ENCODE results near the gene CCDC33.

Gene CCDC33

GRCh38 chr15:74225928-74226327 is 10.2 kb upstream of the CCDC33 start:
- no peak for DNase-seq (ENCODE audit: low read depth in 1 of 2, low spot score in 1 of 2)
- Histone ChIP-seq H3K27me3 (ENCODE audit: insufficient read depth, poor library complexity, severe bottlenecking) (peaks cover 6% of the 10 kb centered on the region), H3K27ac (replicated peaks) (no peak overlapping the region), H3K4me3 (replicated peaks; ENCODE audit: insufficient read depth, low read length) (no peak overlapping the region)
- TF ChIP-seq, protein P1, sequence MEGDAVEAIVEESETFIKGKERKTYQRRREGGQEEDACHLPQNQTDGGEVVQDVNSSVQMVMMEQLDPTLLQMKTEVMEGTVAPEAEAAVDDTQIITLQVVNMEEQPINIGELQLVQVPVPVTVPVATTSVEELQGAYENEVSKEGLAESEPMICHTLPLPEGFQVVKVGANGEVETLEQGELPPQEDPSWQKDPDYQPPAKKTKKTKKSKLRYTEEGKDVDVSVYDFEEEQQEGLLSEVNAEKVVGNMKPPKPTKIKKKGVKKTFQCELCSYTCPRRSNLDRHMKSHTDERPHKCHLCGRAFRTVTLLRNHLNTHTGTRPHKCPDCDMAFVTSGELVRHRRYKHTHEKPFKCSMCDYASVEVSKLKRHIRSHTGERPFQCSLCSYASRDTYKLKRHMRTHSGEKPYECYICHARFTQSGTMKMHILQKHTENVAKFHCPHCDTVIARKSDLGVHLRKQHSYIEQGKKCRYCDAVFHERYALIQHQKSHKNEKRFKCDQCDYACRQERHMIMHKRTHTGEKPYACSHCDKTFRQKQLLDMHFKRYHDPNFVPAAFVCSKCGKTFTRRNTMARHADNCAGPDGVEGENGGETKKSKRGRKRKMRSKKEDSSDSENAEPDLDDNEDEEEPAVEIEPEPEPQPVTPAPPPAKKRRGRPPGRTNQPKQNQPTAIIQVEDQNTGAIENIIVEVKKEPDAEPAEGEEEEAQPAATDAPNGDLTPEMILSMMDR (IDR thresholded peaks at IDR 0.05; ENCODE audit: insufficient read depth, low read length): no peak
- TF ChIP-seq REST (IDR thresholded peaks at IDR 0.05; ENCODE audit: insufficient replicate concordance, low read depth) (no peak), GABPA (IDR thresholded peaks at IDR 0.05; ENCODE audit: low read depth) (no peak), POLR2AphosphoS5 (IDR thresholded peaks at IDR 0.05; ENCODE audit: low read depth) (no peak), SPI1 (IDR thresholded peaks at IDR 0.05; ENCODE audit: borderline replicate concordance, low read depth) (no peak)

- no peak for TF ChIP-seq GABPA (IDR thresholded peaks at IDR 0.05; ENCODE audit: low read depth)
- no peak for TF ChIP-seq SPI1 (IDR thresholded peaks at IDR 0.05; ENCODE audit: borderline replicate concordance, low read depth)
- TF ChIP-seq POLR2AphosphoS5 (IDR thresholded peaks at IDR 0.05; ENCODE audit: low read depth): no peak
- TF ChIP-seq REST (IDR thresholded peaks at IDR 0.05; ENCODE audit: insufficient replicate concordance, low read depth): no peak
- TF ChIP-seq, protein P1 (IDR thresholded peaks at IDR 0.05; ENCODE audit: insufficient read depth, low read length): no peak
- no peak overlapping the region for H3K4me3 ChIP-seq (replicated peaks; ENCODE audit: insufficient read depth, low read length)
- no peak for DNase-seq (ENCODE audit: low read depth in 1 of 2, low spot score in 1 of 2)
- peaks cover 2% of the 10 kb centered on the region for H3K27me3 ChIP-seq (ENCODE audit: insufficient read depth, poor library complexity, severe bottlenecking)
- H3K27ac ChIP-seq (replicated peaks): no peak overlapping the region
These were observed 9.2 kb upstream of the CCDC33 start for GRCh38 chr15:74226761-74227540.

DNA sequence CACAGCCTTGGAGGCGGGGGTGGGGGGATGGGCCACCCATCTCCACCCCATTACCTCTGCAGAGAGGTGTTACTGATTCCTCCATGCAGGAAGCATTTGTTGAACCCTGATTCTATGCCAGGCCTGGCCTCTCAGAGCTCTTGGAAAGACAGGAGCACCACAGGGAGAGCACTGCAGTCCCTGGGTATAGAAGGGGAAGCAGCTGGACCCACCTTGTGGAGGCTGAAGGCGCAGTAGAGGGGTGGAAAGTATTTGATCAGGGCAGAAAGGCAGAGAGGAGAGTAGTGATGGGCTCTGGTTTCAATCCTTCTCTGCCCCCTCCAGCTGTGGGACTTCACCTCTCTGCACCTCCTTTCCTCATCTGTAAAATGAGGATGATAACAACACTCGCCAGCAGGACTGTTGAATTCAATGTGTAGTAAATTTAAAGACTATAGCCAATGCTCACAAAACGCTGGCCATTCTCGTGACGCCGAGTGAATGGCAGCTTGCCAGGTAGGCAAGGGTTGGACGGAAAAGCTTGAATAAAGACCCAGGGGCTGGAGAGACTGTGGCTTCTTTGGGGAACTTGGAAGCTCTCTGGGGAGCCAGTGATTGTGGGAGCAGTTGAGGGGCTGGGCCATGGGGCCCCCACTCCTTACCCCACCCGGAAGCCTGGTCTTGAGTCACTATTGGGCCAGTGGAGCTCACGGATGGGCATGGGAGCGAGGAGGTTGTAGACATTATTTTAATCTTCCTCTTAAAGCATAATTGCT is 8.0 kb upstream of the CCDC33 start:
- no peaks in the 10 kb centered on the region for H3K27me3 ChIP-seq (ENCODE audit: insufficient read depth, poor library complexity, severe bottlenecking)
- DNase-seq (ENCODE audit: low read depth in 1 of 2, low spot score in 1 of 2): no peak
- H3K4me3 ChIP-seq (replicated peaks; ENCODE audit: insufficient read depth, low read length): no peak overlapping the region
- H3K27ac ChIP-seq (replicated peaks): no peak overlapping the region
- TF ChIP-seq, protein P1 (IDR thresholded peaks at IDR 0.05; ENCODE audit: insufficient read depth, low read length): no peak
- no peak for TF ChIP-seq GABPA (IDR thresholded peaks at IDR 0.05; ENCODE audit: low read depth)
- no peak for TF ChIP-seq SPI1 (IDR thresholded peaks at IDR 0.05; ENCODE audit: borderline replicate concordance, low read depth)
- no peak for TF ChIP-seq POLR2AphosphoS5 (IDR thresholded peaks at IDR 0.05; ENCODE audit: low read depth)
- TF ChIP-seq REST (IDR thresholded peaks at IDR 0.05; ENCODE audit: insufficient replicate concordance, low read depth): no peak

Measured in HL-60 (cell line).